Measurements from ENCODE around the gene KIF12. TPM values are rescaled to one million over a fixed set of nuclear protein-coding genes. Genes with fewer than 3 reads are reported as not detected.

Gene KIF12
- total RNA-seq, 1 experiment from 2014 or later = not detected

- no peak for DNase-seq (ENCODE audit: extremely low read depth, low read depth)
These were observed 25.0 kb upstream of the KIF12 start for GRCh38 chr9:114124138-114124537.

GRCh38 chr9:114123031-114123977, 24.2 kb upstream of the KIF12 start:
- no peak for DNase-seq (ENCODE audit: extremely low read depth, low read depth)

GRCh38 chr9:114122136-114123027, 23.3 kb upstream of the KIF12 start:
- no peak for DNase-seq (ENCODE audit: extremely low read depth, low read depth)

- DNase-seq (ENCODE audit: extremely low read depth, low read depth) = no peak
These were observed 22.4 kb upstream of the KIF12 start for GRCh38 chr9:114121227-114122135.

GRCh38 chr9:114120192-114121014, 21.3 kb upstream of the KIF12 start:
- DNase-seq (ENCODE audit: extremely low read depth, low read depth) = no peak

- no peak for DNase-seq (ENCODE audit: extremely low read depth, low read depth)
These were observed 20.4 kb upstream of the KIF12 start for GRCh38 chr9:114119242-114120191.

- no peak for DNase-seq (ENCODE audit: extremely low read depth, low read depth)
These were observed 19.1 kb upstream of the KIF12 start for GRCh38 chr9:114117996-114118830.

- no peak for DNase-seq (ENCODE audit: extremely low read depth, low read depth)
These were observed 18.5 kb upstream of the KIF12 start for GRCh38 chr9:114117614-114117995.

GRCh38 chr9:114116126-114116747, 17.1 kb upstream of the KIF12 start:
- DNase-seq (ENCODE audit: extremely low read depth, low read depth) = no peak

GRCh38 chr9:114115654-114116125, 16.6 kb upstream of the KIF12 start:
- DNase-seq (ENCODE audit: extremely low read depth, low read depth) = no peak

- DNase-seq (ENCODE audit: extremely low read depth, low read depth) = no peak
These were observed 15.3 kb upstream of the KIF12 start for GRCh38 chr9:114114364-114114763.

GRCh38 chr9:114112778-114113584, 13.9 kb upstream of the KIF12 start:
- DNase-seq (ENCODE audit: extremely low read depth, low read depth) = no peak

- DNase-seq (ENCODE audit: extremely low read depth, low read depth) = no peak
These were observed 13.2 kb upstream of the KIF12 start for GRCh38 chr9:114112325-114112724.

GRCh38 chr9:114110180-114110579, 11.1 kb upstream of the KIF12 start:
- no peak for DNase-seq (ENCODE audit: extremely low read depth, low read depth)

- no peak for DNase-seq (ENCODE audit: extremely low read depth, low read depth)
These were observed 10.0 kb upstream of the KIF12 start for GRCh38 chr9:114109124-114109523.

Measured in NCI-H460 (cell line).